Esophagus squamous epithelium (tissue), 5 donors: ENCODE results near the gene IKZF2. TPM values are rescaled to one million over a fixed set of nuclear protein-coding genes. Genes with fewer than 3 reads are reported as not detected.

Source experiments
- DNase-seq: peaks from one replicate; lab custom pipeline; 2025; lab: John Stamatoyannopoulos, UW
- H3K27ac ChIP-seq, 4 donors: fragments of 200-600 bp; sonication (generic); one replicate each; pipeline ENCODE4 v1.5.1; 2016 to 2019; ENCODE audit warnings: mild to moderate bottlenecking in 1 of 4
- H3K27me3 ChIP-seq, 4 donors: fragments of 200-600 bp; sonication (generic); 1 replicate in 3 of 4; 2 replicates in 1 of 4; pipeline versions ENCODE4 v1.5.1 to v1.6.0; 2017 to 2021; ENCODE audit warnings: antibody characterized with exemption in 1 of 4
- H3K36me3 ChIP-seq, 3 donors: fragments of 200-600 bp; sonication (generic); one replicate each; pipeline ENCODE4 v1.5.1; 2016 to 2019
- H3K4me1 ChIP-seq, 3 donors: fragments of 200-600 bp; sonication (generic); one replicate each; pipeline ENCODE4 v1.5.1; 2017 to 2019
- H3K4me3 ChIP-seq, 4 donors: fragments of 200-600 bp; sonication (generic); 1 replicate in 3 of 4; 2 replicates in 1 of 4; pipeline ENCODE4 v1.5.1; 2016 to 2019; ENCODE audit warnings: mild to moderate bottlenecking in 2 of 4, moderate library complexity in 1 of 4
- H3K9me3 ChIP-seq, 3 donors: fragments of 200-600 bp; sonication (generic); one replicate each; pipeline ENCODE4 v1.5.1; 2016 to 2019
- CTCF ChIP-seq, 6 experiments: fragments of 450-650 bp in 4 of 6; fragments of 200-600 bp in 2 of 6; sonication (generic) in 2 of 6; IDR thresholded peaks; one replicate each; pipeline ENCODE4 v1.5.1; 2016 to 2019; ENCODE audit warnings: antibody characterized with exemption in 6 of 6, mild to moderate bottlenecking in 4 of 6, moderate library complexity in 4 of 6
- POLR2A ChIP-seq, 4 donors: fragments of 450-650 bp; IDR thresholded peaks; one replicate each; pipeline ENCODE4 v1.6.1; 2017; ENCODE audit warnings: antibody characterized with exemption in 4 of 4, mild to moderate bottlenecking in 4 of 4, moderate library complexity in 3 of 4
- WGBS, 2 donors: methylation state at CpG; one replicate each; pipeline ENCODE4 v1.1.5; 2018; 5-methylcytosine and 5-hydroxymethylcytosine counted together
- intact Hi-C: fragments of 100-400 bp; cut with DNase I; formaldehyde crosslinking; loops from one replicate; pipeline ENCODE4 v1.15.0; 2022
- total RNA-seq, 4 donors: library from RNA; depleted of rRNA; stranded (reverse); fragments of >200 nt; gene quantifications; one replicate each; pipeline ENCODE4 v1.1.0, GENCODE V29; 2016
- donor health status: DM: yes; HTN: yes; CAD: no.

The IKZF2 gene
- total RNA-seq, 4 donors from 2014 or later: 44.1 to 96.1 (median 78.6) TPM

- DNase-seq: no peak
- H3K4me3 ChIP-seq: no peak overlapping the region
- TF ChIP-seq CTCF (IDR thresholded peaks at IDR 0.05) (no peak), POLR2A (IDR thresholded peaks at IDR 0.05) (no peak)
- H3K36me3 ChIP-seq: no peaks in the 10 kb centered on the region
- intact Hi-C loops: no loop called here
- H3K27me3 ChIP-seq: no peaks in the 10 kb centered on the region
- no peaks in the 10 kb centered on the region for H3K9me3 ChIP-seq
- no peaks in the 10 kb centered on the region for H3K4me1 ChIP-seq
- 25 to 58% methylated on average over 1 of the region's 1 CpG for WGBS, 2 donors
- no peak overlapping the region for H3K27ac ChIP-seq
These were observed 24.3 kb upstream of the IKZF2 start for GRCh38 chr2:213175673-213176247.

DNA sequence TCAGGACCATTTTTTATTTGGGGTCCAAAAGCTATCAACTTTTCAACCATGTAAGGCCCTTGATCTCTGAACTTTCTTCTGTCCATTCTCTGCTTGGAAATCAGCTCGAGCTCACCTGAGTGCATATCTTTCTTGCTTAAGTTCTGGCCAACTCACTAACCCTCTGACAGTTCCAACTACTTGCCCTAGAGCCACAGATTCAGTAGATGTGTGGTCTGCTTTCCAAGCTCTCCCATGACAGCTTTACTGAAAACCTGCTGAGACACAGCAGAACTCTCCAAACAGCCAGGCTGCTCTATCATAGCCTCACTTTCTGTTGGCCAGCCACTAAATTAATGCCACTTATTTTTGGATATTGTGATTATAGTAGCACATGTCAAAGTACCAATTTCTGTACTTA is 21.2 kb upstream of the IKZF2 start:
- 17 to 25% methylated on average over 1 of the region's 1 CpG for WGBS, 2 donors
- TF ChIP-seq CTCF (IDR thresholded peaks at IDR 0.05) (no peak), POLR2A (IDR thresholded peaks at IDR 0.05) (no peak)
- intact Hi-C loops: no loop called here

DNA sequence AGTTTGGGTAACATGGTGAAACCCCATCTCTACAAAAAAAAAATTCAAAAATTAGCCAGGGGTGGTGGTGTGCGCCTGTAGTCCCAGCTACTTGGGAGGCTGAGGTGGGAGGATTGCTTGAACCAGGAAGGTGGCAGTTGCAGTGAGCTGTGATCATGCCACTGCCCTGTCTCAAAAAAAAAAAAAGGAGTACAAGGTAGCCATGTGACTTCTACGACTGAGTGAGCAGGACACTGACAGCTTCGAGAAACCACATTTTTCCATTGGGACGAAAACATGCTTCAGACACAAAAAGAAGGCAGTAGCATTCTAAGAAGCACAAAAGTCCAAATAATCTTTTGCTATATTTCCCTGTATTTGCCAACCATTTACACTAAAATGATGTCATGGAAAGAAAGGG is 19.7 kb upstream of the IKZF2 start:
- Histone ChIP-seq H3K4me1 (no peaks in the 10 kb centered on the region), H3K27me3 (no peaks in the 10 kb centered on the region), H3K36me3 (no peaks in the 10 kb centered on the region), H3K9me3 (no peaks in the 10 kb centered on the region), H3K4me3 (no peak overlapping the region), H3K27ac (no peak overlapping the region)
- TF ChIP-seq POLR2A (IDR thresholded peaks at IDR 0.05) (no peak), CTCF (IDR thresholded peaks at IDR 0.05) (no peak)
- 67 to 87% methylated on average over 4 of the region's 4 CpGs for WGBS, 2 donors
- no peak for DNase-seq
- intact Hi-C loops: no loop called here

More for the DNA sequence above, 21.2 kb upstream of the IKZF2 start:
- no peaks in the 10 kb centered on the region for H3K4me1 ChIP-seq
- no peak overlapping the region for H3K27ac ChIP-seq
- no peaks in the 10 kb centered on the region for H3K9me3 ChIP-seq
- H3K36me3 ChIP-seq: no peaks in the 10 kb centered on the region
- H3K27me3 ChIP-seq: no peaks in the 10 kb centered on the region
- no peak overlapping the region for H3K4me3 ChIP-seq
- no peak for DNase-seq

- H3K4me3 ChIP-seq: no peak overlapping the region
- intact Hi-C loops: no loop called here
- H3K4me1 ChIP-seq: peaks cover 0 to 3% (median 0%) of the 10 kb centered on the region in 3 donors
- no peak overlapping the region for H3K27ac ChIP-seq
- H3K27me3 ChIP-seq: no peaks in the 10 kb centered on the region
- TF ChIP-seq CTCF (IDR thresholded peaks at IDR 0.05) (no peak), POLR2A (IDR thresholded peaks at IDR 0.05) (no peak)
- H3K9me3 ChIP-seq: no peaks in the 10 kb centered on the region
- 86 to 90% methylated on average over 2 of the region's 2 CpGs for WGBS, 2 donors
- DNase-seq: no peak
- H3K36me3 ChIP-seq: no peaks in the 10 kb centered on the region
These were observed 16.0 kb upstream of the IKZF2 start for GRCh38 chr2:213167271-213167930.

DNA sequence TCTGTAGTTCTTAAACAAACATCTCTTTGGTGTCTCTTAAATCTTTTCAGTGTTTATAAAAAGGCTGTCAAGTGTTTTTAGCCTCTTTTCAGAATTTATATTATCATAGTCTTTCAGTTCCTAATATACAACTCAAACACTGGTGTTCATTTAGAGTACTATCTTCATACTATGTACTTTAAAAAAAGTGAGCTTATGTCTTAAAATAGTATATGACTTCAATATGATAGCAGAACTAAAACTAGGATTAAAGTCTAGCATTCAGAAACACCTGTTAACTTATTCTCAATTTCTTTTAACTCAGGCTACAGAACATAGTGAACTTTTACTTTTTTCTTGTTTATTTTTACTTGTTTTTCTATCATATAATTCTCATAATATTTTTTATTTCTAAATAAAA is 14.7 kb upstream of the IKZF2 start:
- no peak for DNase-seq
- peaks cover 0 to 16% (median 0%) of the 10 kb centered on the region in 3 donors for H3K4me1 ChIP-seq
- intact Hi-C loops: no loop called here
- no peak overlapping the region for H3K27ac ChIP-seq
- no peak for TF ChIP-seq CTCF (IDR thresholded peaks at IDR 0.05)
- no peak for TF ChIP-seq POLR2A (IDR thresholded peaks at IDR 0.05)
- H3K27me3 ChIP-seq: no peaks in the 10 kb centered on the region
- H3K36me3 ChIP-seq: no peaks in the 10 kb centered on the region
- H3K9me3 ChIP-seq: no peaks in the 10 kb centered on the region
- no peak overlapping the region for H3K4me3 ChIP-seq
